Right atrium auricular region (tissue), 2 donors: ENCODE results near the gene SPTB. TPM values are rescaled to one million over a fixed set of nuclear protein-coding genes. Genes with fewer than 3 reads are reported as not detected.

Experiments
- DNase-seq: peaks from one replicate; pipeline ENCODE4 v3.0.0-alpha.2; 2019; ENCODE audit warnings: low spot score
- H3K27ac ChIP-seq, 2 donors: fragments of 200-600 bp; sonication (generic); 1 replicate in 1 of 2; 2 replicates in 1 of 2; pipeline ENCODE4 v1.5.1; 2016 to 2019
- H3K27me3 ChIP-seq, 2 donors: fragments of 200-600 bp; sonication (generic); one replicate each; pipeline versions ENCODE4 v1.5.1 to v1.6.0; 2017 to 2019
- H3K36me3 ChIP-seq: fragments of 200-600 bp; sonication (generic); one replicate; pipeline ENCODE4 v1.5.1; 2016
- H3K4me1 ChIP-seq, 2 donors: fragments of 200-600 bp; sonication (generic); one replicate each; pipeline versions ENCODE4 v1.5.1 to v1.6.0; 2017 to 2019
- H3K4me3 ChIP-seq, 2 donors: fragments of 200-600 bp; sonication (generic); 1 replicate in 1 of 2; 2 replicates in 1 of 2; pipeline ENCODE4 v1.5.1; 2017 to 2019; ENCODE audit warnings: mild to moderate bottlenecking in 1 of 2, moderate library complexity in 1 of 2
- H3K9me3 ChIP-seq, 2 donors: fragments of 200-600 bp; sonication (generic); one replicate each; pipeline ENCODE4 v1.5.1; 2019
- CTCF ChIP-seq, 2 donors: fragments of 200-600 bp; sonication (generic); IDR thresholded peaks; one replicate each; pipeline ENCODE4 v1.5.1; 2019; ENCODE audit warnings: antibody characterized with exemption in 2 of 2
- total RNA-seq, 2 donors: library from RNA; depleted of rRNA; stranded (reverse); fragments of >200 nt; gene quantifications; one replicate each; pipeline ENCODE4 v1.1.0, GENCODE V29; 2016

SPTB gene
- total RNA-seq, 2 donors from 2014 or later = 84.4 to 102 TPM

GRCh38 chr14:64871344-64871743 lies 8.4 kb downstream of the SPTB start:
- H3K4me1 ChIP-seq = peaks cover 0 to 13% of the 10 kb centered on the region in 2 donors
- no peaks in the 10 kb centered on the region for H3K27me3 ChIP-seq
- TF ChIP-seq CTCF (IDR thresholded peaks at IDR 0.05) = no peak
- H3K4me3 ChIP-seq = no peak overlapping the region
- DNase-seq = no peak
- H3K36me3 ChIP-seq = no peaks in the 10 kb centered on the region
- no peaks in the 10 kb centered on the region for H3K9me3 ChIP-seq
- no peak overlapping the region for H3K27ac ChIP-seq

GRCh38 chr14:64870160-64870559 lies 9.5 kb downstream of the SPTB start:
- Histone ChIP-seq H3K9me3 (no peaks in the 10 kb centered on the region), H3K27me3 (no peaks in the 10 kb centered on the region), H3K4me1 (peaks cover 0 to 10% of the 10 kb centered on the region in 2 donors), H3K4me3 (no peak overlapping the region), H3K36me3 (no peaks in the 10 kb centered on the region), H3K27ac (no peak overlapping the region)
- DNase-seq = no peak
- TF ChIP-seq CTCF (IDR thresholded peaks at IDR 0.05) = no peak

GRCh38 chr14:64868841-64869240 lies 10.9 kb downstream of the SPTB start:
- Histone ChIP-seq H3K36me3 (no peaks in the 10 kb centered on the region), H3K4me3 (no peak overlapping the region), H3K27ac (no peak overlapping the region), H3K27me3 (no peaks in the 10 kb centered on the region), H3K9me3 (no peaks in the 10 kb centered on the region), H3K4me1 (peaks cover 0 to 5% of the 10 kb centered on the region in 2 donors)
- no peak for TF ChIP-seq CTCF (IDR thresholded peaks at IDR 0.05)
- DNase-seq = no peak

GRCh38 chr14:64868379-64868778 lies 11.3 kb downstream of the SPTB start:
- Histone ChIP-seq H3K4me1 (peaks cover 0 to 5% of the 10 kb centered on the region in 2 donors), H3K4me3 (no peak overlapping the region), H3K27me3 (no peaks in the 10 kb centered on the region), H3K9me3 (no peaks in the 10 kb centered on the region), H3K27ac (no peak overlapping the region), H3K36me3 (no peaks in the 10 kb centered on the region)
- DNase-seq = no peak
- TF ChIP-seq CTCF (IDR thresholded peaks at IDR 0.05) = no peak

DNA sequence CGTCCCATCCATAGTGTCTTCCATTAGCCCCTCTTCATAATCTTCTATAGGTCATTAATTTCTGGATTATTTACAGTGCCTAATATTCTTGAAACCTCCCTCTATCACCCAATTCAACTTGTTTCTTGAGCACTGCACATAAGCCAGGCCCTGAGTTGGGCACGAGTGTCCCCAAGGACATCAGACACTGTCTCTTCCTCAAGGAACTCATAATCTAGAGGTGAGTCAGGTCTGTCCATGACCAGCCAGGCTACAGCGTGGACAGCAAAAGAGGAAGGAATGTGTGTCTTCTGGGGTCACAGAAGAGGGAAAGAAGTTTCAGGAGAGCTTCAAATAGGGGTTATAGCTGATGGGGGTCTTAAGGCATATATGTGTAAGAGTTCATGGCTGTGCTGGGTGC lies 12.5 kb downstream of the SPTB start:
- no peak for TF ChIP-seq CTCF (IDR thresholded peaks at IDR 0.05)
- Histone ChIP-seq H3K4me3 (no peak overlapping the region), H3K4me1 (peaks cover 0 to 5% of the 10 kb centered on the region in 2 donors), H3K27me3 (no peaks in the 10 kb centered on the region), H3K9me3 (no peaks in the 10 kb centered on the region), H3K36me3 (no peaks in the 10 kb centered on the region), H3K27ac (no peak overlapping the region)
- no peak for DNase-seq

DNA sequence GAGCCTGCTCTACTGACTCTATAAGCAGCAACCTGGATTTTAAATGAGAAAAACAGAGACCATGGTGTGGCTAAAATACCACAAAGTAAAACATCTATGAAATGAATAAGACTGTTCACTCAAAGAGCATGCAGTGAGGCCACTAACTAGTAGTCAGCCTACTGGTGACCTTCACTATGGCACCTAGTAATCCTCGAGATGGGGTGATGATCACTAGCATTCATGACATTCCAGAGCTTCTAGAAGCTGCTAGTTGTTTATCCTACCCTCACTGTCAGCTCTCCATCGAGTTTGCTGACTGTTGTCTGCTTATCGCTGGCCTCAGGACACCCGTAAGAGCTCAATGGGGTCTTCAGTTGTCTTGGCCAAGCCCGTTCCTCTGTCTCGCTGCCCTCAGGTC lies 13.7 kb downstream of the SPTB start:
- Histone ChIP-seq H3K36me3 (no peaks in the 10 kb centered on the region), H3K27ac (peak overlapping the region in 1 of 2 donors; percentile 24), H3K9me3 (no peaks in the 10 kb centered on the region), H3K4me3 (no peak overlapping the region), H3K4me1 (peaks cover 0 to 5% of the 10 kb centered on the region in 2 donors), H3K27me3 (no peaks in the 10 kb centered on the region)
- no peak for DNase-seq
- TF ChIP-seq CTCF (IDR thresholded peaks at IDR 0.05) = no peak
